Frontal cortex (tissue), 4 donors: ENCODE data around the gene HLA-E. TPM values are rescaled to one million over a fixed set of nuclear protein-coding genes. Genes with fewer than 3 reads are reported as not detected.
A peak's percentile ranks its signal among the peaks of the same experiment; 100 is the strongest.
"Not testable (repeated sequence)": the region's sequence is repeated elsewhere in the genome, so short reads cannot be mapped to it uniquely, and the experiment has no call there.

Experiments used
- DNase-seq, 2 donors: peaks; one replicate each; pipeline ENCODE4 v3.0.0; 2012; ENCODE audit warnings: low spot score in 2 of 2
- FAIRE-seq: peaks from 2 replicates; lab custom pipeline; 2012; peaks lifted over from hg19 to GRCh38; lab: Jason Lieb, UNC
- total RNA-seq: library from RNA; depleted of rRNA; stranded (reverse); fragments of >200 nt; gene quantifications from one replicate; pipeline ENCODE4 v1.2.3, GENCODE V29; 2014
- donor health status: control.
- donor health status: control.
- donor health status: control.

Gene HLA-E
- total RNA-seq, 1 donor from 2014 or later: 25.7 TPM

GRCh38 chr6:30498705-30499104 lies 9.4 kb downstream of the HLA-E start:
- not testable (repeated sequence) for DNase-seq, FAIRE-seq

GRCh38 chr6:30500421-30501355 lies 11.4 kb downstream of the HLA-E start:
- FAIRE-seq (no peak), DNase-seq (no peak)

- FAIRE-seq (no peak), DNase-seq (no peak)
Observed at GRCh38 chr6:30507849-30508827, 18.8 kb downstream of the HLA-E start.

- no peak for FAIRE-seq
- DNase-seq: no peak
Observed at GRCh38 chr6:30508890-30509736, 19.8 kb downstream of the HLA-E start.

GRCh38 chr6:30510419-30511168 lies 21.3 kb downstream of the HLA-E start:
- FAIRE-seq: no peak

GRCh38 chr6:30511169-30511546 lies 21.8 kb downstream of the HLA-E start:
- DNase-seq: no peak
- FAIRE-seq: no peak

More at GRCh38 chr6:30510419-30511168, 21.3 kb downstream of the HLA-E start:
- no peak for DNase-seq

- DNase-seq: no peak
- FAIRE-seq: no peak
Observed at GRCh38 chr6:30513451-30513850, 24.1 kb downstream of the HLA-E start.

- no peak for FAIRE-seq
- DNase-seq: no peak
Observed at GRCh38 chr6:30515106-30515505, 25.8 kb downstream of the HLA-E start.

- FAIRE-seq (no peak), DNase-seq (peak; percentile 51 to 64)
Observed at GRCh38 chr6:30515944-30516753, 26.8 kb downstream of the HLA-E start.

GRCh38 chr6:30516754-30517076 lies 27.4 kb downstream of the HLA-E start:
- not testable (repeated sequence) for DNase-seq, FAIRE-seq

- FAIRE-seq, DNase-seq: not testable (repeated sequence)
Observed at GRCh38 chr6:30517767-30518504, 28.6 kb downstream of the HLA-E start.

- not testable (repeated sequence) for FAIRE-seq, DNase-seq
Observed at GRCh38 chr6:30518505-30519145, 29.3 kb downstream of the HLA-E start.

GRCh38 chr6:30520522-30520921 lies 31.2 kb downstream of the HLA-E start:
- DNase-seq: no peak
- no peak for FAIRE-seq

- FAIRE-seq, DNase-seq: not testable (repeated sequence)
Observed at GRCh38 chr6:30521082-30521481, 31.8 kb downstream of the HLA-E start.

- not testable (repeated sequence) for FAIRE-seq, DNase-seq
Observed at GRCh38 chr6:30521952-30522351, 32.6 kb downstream of the HLA-E start.

GRCh38 chr6:30526444-30526843 lies 37.1 kb downstream of the HLA-E start:
- DNase-seq, FAIRE-seq: not testable (repeated sequence)
